PC-9 (cell line): ENCODE measurements around the gene C2CD3. TPM values are rescaled to one million over a fixed set of nuclear protein-coding genes. Genes with fewer than 3 reads are reported as not detected.

ENCODE experiments used
- BruUV-seq: library from RNA; stranded (reverse); fragments of 400-500 nt; replicated peaks from 2 replicates; lab custom pipeline; 2021; lab: Mats Ljungman, UMichigan
- CTCF ChIA-PET: fragments of 300-600 bp; sonication (Branson Sonifier 250); formaldehyde crosslinking; loops from one replicate; lab custom pipeline; 2022; ENCODE audit warnings: antibody characterized with exemption; lab: Charles Lee
- POLR2A ChIA-PET: fragments of 300-600 bp; sonication (Branson Sonifier 250); formaldehyde crosslinking; loops from one replicate; lab custom pipeline; 2022; ENCODE audit warnings: antibody characterized with exemption; ENCODE audit not compliant: unreplicated experiment; lab: Charles Lee
- DNase-seq, 2 experiments: peaks; one replicate each; pipeline versions ENCODE4 v3.0.0 to v3.0.0-alpha.2; 2015 to 2022; ENCODE audit warnings: mixed read lengths in 1 of 2
- H2AFZ ChIP-seq: fragments of 200-600 bp; sonication (generic); 2 replicates; pipeline ENCODE4 v1.8.1; 2017; ENCODE audit warnings: antibody characterized with exemption
- H3F3A ChIP-seq: fragments of 200-600 bp; sonication (generic); 2 replicates; pipeline ENCODE4 v1.8.1; 2017; ENCODE audit warnings: antibody characterized with exemption, mild to moderate bottlenecking, low read depth; ENCODE audit not compliant: insufficient read depth
- H3K27ac ChIP-seq: fragments of 200-600 bp; sonication (generic); 2 replicates; pipeline ENCODE4 v1.6.1; 2016; ENCODE audit warnings: mixed run types
- H3K27me3 ChIP-seq: fragments of 200-600 bp; sonication (generic); 2 replicates; pipeline ENCODE4 v1.6.1; 2016; ENCODE audit warnings: low read depth, mixed run types; ENCODE audit not compliant: insufficient read depth
- H3K36me3 ChIP-seq: fragments of 200-600 bp; sonication (generic); 2 replicates; pipeline ENCODE4 v1.6.1; 2016; ENCODE audit warnings: low read depth, mixed run types
- H3K4me1 ChIP-seq: fragments of 200-600 bp; sonication (generic); replicated peaks from 2 replicates; pipeline ENCODE4 v1.6.1; 2016; ENCODE audit warnings: mixed run types; ENCODE audit not compliant: insufficient read depth
- H3K4me2 ChIP-seq: fragments of 200-600 bp; sonication (generic); 2 replicates; pipeline ENCODE4 v1.6.1; 2017; ENCODE audit warnings: mixed run types
- H3K4me3 ChIP-seq: fragments of 200-600 bp; sonication (generic); 2 replicates; pipeline ENCODE4 v1.6.1; 2016; ENCODE audit warnings: mixed run types
- H3K79me2 ChIP-seq: fragments of 200-600 bp; sonication (generic); 2 replicates; pipeline ENCODE4 v1.6.1; 2017; ENCODE audit warnings: low read depth, mixed run types
- H3K9me2 ChIP-seq: fragments of 200-600 bp; sonication (generic); 2 replicates; pipeline ENCODE4 v1.8.1; 2017; ENCODE audit warnings: mild to moderate bottlenecking; ENCODE audit not compliant: insufficient read depth
- H3K9me3 ChIP-seq: fragments of 200-600 bp; sonication (generic); 2 replicates; pipeline ENCODE4 v1.8.1; 2016; ENCODE audit warnings: low read depth; ENCODE audit not compliant: insufficient read depth
- H4K20me1 ChIP-seq: fragments of 200-600 bp; sonication (generic); 2 replicates; pipeline ENCODE4 v1.8.1; 2017; ENCODE audit not compliant: insufficient read depth
- EZH2 ChIP-seq: fragments of 200-600 bp; sonication (generic); IDR thresholded peaks from 2 replicates; pipeline ENCODE4 v1.8.0; 2017; ENCODE audit warnings: antibody characterized with exemption, low read depth
- intact Hi-C: fragments of 100-400 bp; cut with micrococcal nuclease; formaldehyde crosslinking; loops from one replicate; pipeline ENCODE4 v1.10.0; 2022; ENCODE audit not compliant: unreplicated experiment
- total RNA-seq: library from RNA; stranded (reverse); gene quantifications from 2 replicates; pipeline ENCODE4 v1.2.3, GENCODE V29; 2021
- TF ChIP-seq, protein P1 (sequence below): fragments of 200-600 bp; sonication (generic); conservative IDR thresholded peaks from 2 replicates; pipeline ENCODE4 v1.6.1; 2017; ENCODE audit warnings: mixed run types, antibody characterized with exemption, mild to moderate bottlenecking, moderate library complexity

C2CD3 gene
- total RNA-seq, 1 experiment from 2014 or later: 50.0 TPM

DNA sequence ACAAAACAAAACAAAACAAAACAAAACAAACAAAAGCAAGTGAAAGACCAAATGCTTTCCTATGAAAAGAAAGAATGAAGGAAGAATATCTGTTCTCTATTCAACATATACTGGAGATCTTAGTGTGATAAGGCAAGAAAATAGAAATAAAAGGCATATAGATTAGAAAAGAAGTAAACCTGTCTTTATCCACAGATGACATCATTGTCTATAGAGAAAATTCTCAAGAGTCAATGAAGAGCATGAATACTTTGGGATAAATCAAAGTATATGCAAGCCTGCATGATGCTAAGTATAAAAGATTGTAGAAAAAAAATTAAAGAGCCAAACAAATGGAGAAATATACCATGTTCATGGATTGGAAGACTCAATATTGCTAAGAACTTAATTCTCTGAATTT lies 17.6 kb downstream of the C2CD3 start:
- no peaks in the 10 kb centered on the region for H4K20me1 ChIP-seq
- intact Hi-C loops: no loop called here
- no peaks in the 10 kb centered on the region for H3K9me3 ChIP-seq
- POLR2A ChIA-PET: no interaction called here
- no peak overlapping the region for H3K4me3 ChIP-seq
- peaks cover 53% of the 10 kb centered on the region for H3K79me2 ChIP-seq
- CTCF ChIA-PET: no interaction called here
- peaks cover 31% of the 10 kb centered on the region for H3F3A ChIP-seq
- no peak overlapping the region for H3K4me2 ChIP-seq
- no peak overlapping the region; the same call in 1 of the 2 replicates for H3K27ac ChIP-seq
- TF ChIP-seq, protein P1, sequence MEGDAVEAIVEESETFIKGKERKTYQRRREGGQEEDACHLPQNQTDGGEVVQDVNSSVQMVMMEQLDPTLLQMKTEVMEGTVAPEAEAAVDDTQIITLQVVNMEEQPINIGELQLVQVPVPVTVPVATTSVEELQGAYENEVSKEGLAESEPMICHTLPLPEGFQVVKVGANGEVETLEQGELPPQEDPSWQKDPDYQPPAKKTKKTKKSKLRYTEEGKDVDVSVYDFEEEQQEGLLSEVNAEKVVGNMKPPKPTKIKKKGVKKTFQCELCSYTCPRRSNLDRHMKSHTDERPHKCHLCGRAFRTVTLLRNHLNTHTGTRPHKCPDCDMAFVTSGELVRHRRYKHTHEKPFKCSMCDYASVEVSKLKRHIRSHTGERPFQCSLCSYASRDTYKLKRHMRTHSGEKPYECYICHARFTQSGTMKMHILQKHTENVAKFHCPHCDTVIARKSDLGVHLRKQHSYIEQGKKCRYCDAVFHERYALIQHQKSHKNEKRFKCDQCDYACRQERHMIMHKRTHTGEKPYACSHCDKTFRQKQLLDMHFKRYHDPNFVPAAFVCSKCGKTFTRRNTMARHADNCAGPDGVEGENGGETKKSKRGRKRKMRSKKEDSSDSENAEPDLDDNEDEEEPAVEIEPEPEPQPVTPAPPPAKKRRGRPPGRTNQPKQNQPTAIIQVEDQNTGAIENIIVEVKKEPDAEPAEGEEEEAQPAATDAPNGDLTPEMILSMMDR: no peak
- TF ChIP-seq EZH2: no peak
- H3K36me3 ChIP-seq: no peaks in the 10 kb centered on the region; the same call in 1 of the 2 replicates
- no peaks in the 10 kb centered on the region for H3K27me3 ChIP-seq
- no peak for DNase-seq
- H3K9me2 ChIP-seq: no peaks in the 10 kb centered on the region
- peaks cover 32% of the 10 kb centered on the region for H3K4me1 ChIP-seq
- no TSS peak for BruUV-seq
- no peak overlapping the region for H2AFZ ChIP-seq

DNA sequence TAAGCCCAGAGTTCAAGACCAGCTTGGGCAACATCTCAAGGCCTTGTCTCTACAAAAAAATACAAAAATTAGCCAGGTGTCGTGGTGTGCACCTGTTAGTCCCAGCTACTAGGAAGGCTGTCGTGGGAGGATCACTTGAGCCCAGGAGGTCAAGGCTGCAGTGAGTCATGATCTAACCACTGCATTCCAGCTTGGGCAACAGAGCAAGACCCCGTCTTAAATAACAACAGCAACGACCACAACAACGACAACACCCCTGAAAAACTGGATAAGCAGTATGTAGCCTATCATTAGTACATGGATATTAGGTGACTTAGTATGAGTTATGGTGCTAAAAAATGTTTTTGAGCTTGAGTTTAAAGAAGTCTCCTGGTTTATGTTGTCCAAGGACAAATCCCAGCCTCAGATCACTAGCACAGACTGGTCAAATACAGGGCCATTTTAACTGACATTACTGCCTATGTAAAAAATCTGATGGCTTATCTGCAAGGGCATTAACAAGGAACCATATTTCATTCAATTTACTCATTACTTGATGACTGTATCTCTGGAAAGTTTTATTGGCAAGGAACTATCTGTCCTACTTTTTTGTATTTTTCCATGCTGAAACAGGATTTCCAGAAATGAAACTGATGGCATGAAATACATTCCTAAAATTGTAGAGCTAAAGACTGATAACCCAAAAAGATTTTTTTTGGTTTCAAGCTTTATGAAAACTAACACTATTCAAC lies 23.4 kb downstream of the C2CD3 start:
- H3K9me2 ChIP-seq: no peaks in the 10 kb centered on the region
- peak overlapping the region; percentile 35 for H3K27ac ChIP-seq
- intact Hi-C loops: loop anchor here (1.0 kb wide), 1 partner anchor 9 kb away; no protein-coding TSS in a partner anchor
- no peaks in the 10 kb centered on the region for H3K9me3 ChIP-seq
- no peaks in the 10 kb centered on the region for H3K36me3 ChIP-seq
- ChIA-PET POLR2A (no interaction called here), CTCF (no interaction called here)
- BruUV-seq: no TSS peak
- no peak overlapping the region for H2AFZ ChIP-seq
- no peaks in the 10 kb centered on the region for H4K20me1 ChIP-seq
- peaks cover 19% of the 10 kb centered on the region for H3F3A ChIP-seq
- H3K79me2 ChIP-seq: peaks cover 25% of the 10 kb centered on the region
- 0 out of 2 replicates have a peak overlapping the region, but pooled peaks have one; percentile 4 for H3K4me2 ChIP-seq
- H3K4me1 ChIP-seq: peaks cover 21% of the 10 kb centered on the region
- no peak overlapping the region for H3K4me3 ChIP-seq
- H3K27me3 ChIP-seq: no peaks in the 10 kb centered on the region
- TF ChIP-seq EZH2: no peak
- TF ChIP-seq, protein P1: no peak
- peak; percentile 56 to 82 for DNase-seq

GRCh38 chr11:74144592-74144991 lies 26.2 kb downstream of the C2CD3 start:
- no peak overlapping the region for H2AFZ ChIP-seq
- H4K20me1 ChIP-seq: no peaks in the 10 kb centered on the region
- POLR2A ChIA-PET: interaction anchor here (0.6 kb wide), 1 partner anchor 106 kb away, joined by 3 read pairs; no protein-coding TSS in a partner anchor
- H3K4me1 ChIP-seq: peaks cover 41% of the 10 kb centered on the region
- TF ChIP-seq, protein P1: no peak
- TF ChIP-seq EZH2: no peak
- BruUV-seq: no TSS peak
- intact Hi-C loops: no loop called here
- no peak for DNase-seq
- H3K9me2 ChIP-seq: no peaks in the 10 kb centered on the region
- peaks cover 26% of the 10 kb centered on the region for H3F3A ChIP-seq
- H3K4me3 ChIP-seq: no peak overlapping the region
- H3K79me2 ChIP-seq: 0 out of 2 replicates have a peak, but pooled peaks cover 19% of the 10 kb centered on the region
- H3K4me2 ChIP-seq: no peak overlapping the region
- no peak overlapping the region for H3K27ac ChIP-seq
- no peaks in the 10 kb centered on the region for H3K27me3 ChIP-seq
- CTCF ChIA-PET: no interaction called here
- H3K36me3 ChIP-seq: no peaks in the 10 kb centered on the region; the same call in 1 of the 2 replicates
- no peaks in the 10 kb centered on the region for H3K9me3 ChIP-seq
